Mucosa of descending colon (tissue), 3 donors: ENCODE results near the gene C11orf21. TPM values are rescaled to one million over a fixed set of nuclear protein-coding genes. Genes with fewer than 3 reads are reported as not detected.

Experiments
- ATAC-seq: fragments of 200-7000 bp; cut with Tn5 transposase; one replicate; pipeline ENCODE4 v1.9.1; 2020; ENCODE audit warnings: mild to moderate bottlenecking, moderate library complexity
- DNase-seq, 3 donors: peaks; one replicate each; pipeline ENCODE4 v3.0.0-alpha.2; 2020
- H3K36me3 ChIP-seq: fragments of 200-600 bp; one replicate; pipeline ENCODE4 v1.8.0; 2021; ENCODE audit warnings: low read depth, mild to moderate bottlenecking
- H3K4me1 ChIP-seq: fragments of 200-600 bp; one replicate; pipeline ENCODE4 v1.8.0; 2021; ENCODE audit warnings: low read depth, mild to moderate bottlenecking
- H3K4me3 ChIP-seq: fragments of 200-600 bp; one replicate; pipeline ENCODE4 v1.8.0; 2021; ENCODE audit warnings: mild to moderate bottlenecking
- H3K9me3 ChIP-seq: fragments of 200-600 bp; one replicate; pipeline ENCODE4 v1.8.0; 2021; ENCODE audit warnings: mild to moderate bottlenecking
- CTCF ChIP-seq: fragments of 200-600 bp; IDR thresholded peaks from one replicate; pipeline ENCODE4 v1.8.0; 2022; ENCODE audit warnings: antibody characterized with exemption, mild to moderate bottlenecking
- intact Hi-C, 2 donors: fragments of 100-400 bp; cut with DNase I in 1 of 2; cut with micrococcal nuclease in 1 of 2; formaldehyde crosslinking; loops; one replicate each; pipeline versions ENCODE4 v1.11.0 to v1.11.1; 2022; cut with DNase I, micrococcal nuclease
- total RNA-seq, 3 donors: library from RNA; stranded (reverse); fragmentation: NEBNext Ultra II Directional in 2 of 3; extraction: Animal tissue kit (Norgen Biotek cat#: 25700) in 2 of 3; gene quantifications; one replicate each; pipeline versions ENCODE4 v1.2.1 to v1.2.4, GENCODE V29; 2021 to 2023
- donor health status: DM: no; HTN: no; CAD: no; lungs with moderate emphysema.
- donor health status: DM: no; HTN: no; CAD: no.
- donor health status: DM: no; HTN: yes; CAD: no.

C11orf21 gene
- total RNA-seq, 3 donors from 2014 or later, result 0.35 to 2.3 (median 1.9) TPM

GRCh38 chr11:2327032-2327431 is 25.3 kb upstream of the C11orf21 start:
- ATAC-seq (no peak), DNase-seq (no peak)
- H3K36me3 ChIP-seq, result no peaks in the 10 kb centered on the region
- H3K4me1 ChIP-seq, result no peaks in the 10 kb centered on the region
- intact Hi-C loops, result no loop called here
- no peak for TF ChIP-seq CTCF
- peaks cover 10% of the 10 kb centered on the region for H3K9me3 ChIP-seq
- H3K4me3 ChIP-seq, result no peak overlapping the region

GRCh38 chr11:2325719-2326118 is 24.0 kb upstream of the C11orf21 start:
- intact Hi-C loops, result no loop called here
- TF ChIP-seq CTCF, result no peak
- DNase-seq, result no peak
- Histone ChIP-seq H3K4me3 (no peak overlapping the region), H3K36me3 (no peaks in the 10 kb centered on the region), H3K4me1 (no peaks in the 10 kb centered on the region), H3K9me3 (peaks cover 3% of the 10 kb centered on the region)
- ATAC-seq, result peak; percentile 9

- no peak for TF ChIP-seq CTCF
- H3K4me3 ChIP-seq, result no peak overlapping the region
- H3K9me3 ChIP-seq, result no peaks in the 10 kb centered on the region
- H3K36me3 ChIP-seq, result no peaks in the 10 kb centered on the region
- no peaks in the 10 kb centered on the region for H3K4me1 ChIP-seq
- intact Hi-C loops, result no loop called here
- ATAC-seq (no peak), DNase-seq (no peak)
Measured at GRCh38 chr11:2325123-2325522, 23.4 kb upstream of the C11orf21 start.

- ATAC-seq, result no peak
- intact Hi-C loops, result loop anchor here in 1 of 2 donors (2.0 kb wide), 1 partner anchor 42 kb away; no protein-coding TSS in a partner anchor
- Histone ChIP-seq H3K4me1 (no peaks in the 10 kb centered on the region), H3K4me3 (no peak overlapping the region), H3K36me3 (no peaks in the 10 kb centered on the region), H3K9me3 (no peaks in the 10 kb centered on the region)
- DNase-seq, result no peak
- TF ChIP-seq CTCF, result no peak
Measured at GRCh38 chr11:2321311-2321683, 19.6 kb upstream of the C11orf21 start.

- no peak for DNase-seq
- intact Hi-C loops, result loop anchor here in 1 of 2 donors (2.0 kb wide), 1 partner anchor 42 kb away; no protein-coding TSS in a partner anchor
Measured at GRCh38 chr11:2320568-2321310, 19.0 kb upstream of the C11orf21 start.

More at GRCh38 chr11:2320568-2321310, 19.0 kb upstream of the C11orf21 start:
- H3K4me1 ChIP-seq, result no peaks in the 10 kb centered on the region
- TF ChIP-seq CTCF, result no peak
- no peak overlapping the region for H3K4me3 ChIP-seq
- H3K9me3 ChIP-seq, result no peaks in the 10 kb centered on the region
- ATAC-seq, result no peak
- H3K36me3 ChIP-seq, result no peaks in the 10 kb centered on the region
